D341Med (cell line): ENCODE results near the gene RCL1.

Experiments
- DNase-seq: peaks from one replicate; pipeline ENCODE4 v3.0.0; 2012; ENCODE audit warnings: low spot score

The RCL1 gene

DNA sequence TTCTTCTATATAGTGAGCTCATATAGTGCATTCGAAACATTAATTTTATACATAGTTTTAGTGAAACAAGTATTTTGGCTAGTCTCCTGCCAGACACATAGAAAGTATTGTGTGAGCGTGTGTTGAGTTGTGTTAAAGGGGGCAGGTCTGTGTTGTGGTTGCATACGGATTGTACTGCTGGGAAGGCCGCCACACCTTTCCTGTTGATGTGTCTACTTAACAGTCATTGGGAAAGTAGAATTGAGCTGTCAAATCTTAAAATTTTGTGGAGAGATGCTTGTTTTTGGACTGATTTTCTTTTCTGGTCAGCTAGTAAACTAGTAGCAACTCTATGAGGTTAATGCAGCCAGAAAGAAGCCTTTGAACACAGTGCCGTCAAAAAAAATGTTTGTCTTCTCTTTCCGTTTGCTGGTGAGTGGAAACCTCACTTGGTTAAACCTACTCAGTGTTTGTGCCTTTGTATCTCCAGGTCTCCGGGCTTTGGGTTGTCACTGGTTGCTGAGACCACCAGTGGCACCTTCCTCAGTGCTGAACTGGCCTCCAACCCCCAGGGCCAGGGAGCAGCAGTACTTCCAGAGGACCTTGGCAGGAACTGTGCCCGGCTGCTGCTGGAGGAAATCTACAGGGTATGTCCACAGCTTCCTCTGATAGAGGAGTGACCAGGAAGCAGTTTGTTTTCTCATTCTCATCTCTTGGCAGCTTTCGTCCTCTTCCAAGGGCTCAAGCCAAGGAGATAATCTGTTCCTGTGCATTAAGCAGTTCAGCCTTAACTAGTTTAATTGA, 51.5 kb downstream of the RCL1 start:
- no peak for DNase-seq

GRCh38 chr9:4849369-4849768, 56.6 kb downstream of the RCL1 start:
- no peak for DNase-seq

GRCh38 chr9:4850603-4851310, 58.0 kb downstream of the RCL1 start:
- DNase-seq: no peak

- no peak for DNase-seq
Observed at GRCh38 chr9:4852419-4852818, 59.7 kb downstream of the RCL1 start.

DNA sequence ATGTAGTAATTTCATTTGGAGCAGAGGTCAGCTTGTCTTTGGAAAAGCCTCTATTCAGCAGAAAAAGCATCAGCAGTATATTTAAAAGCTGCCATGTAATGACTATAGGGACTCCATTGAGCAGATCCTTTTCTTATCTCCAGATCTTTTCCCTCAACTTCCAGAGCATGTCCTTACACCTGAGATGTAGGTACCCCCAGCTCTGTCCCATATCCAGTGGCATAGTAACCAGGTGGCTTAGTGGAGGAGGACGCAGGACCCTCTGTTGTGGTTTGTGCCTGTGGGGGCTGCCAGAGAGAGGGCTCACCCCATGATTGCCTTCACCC, 61.5 kb downstream of the RCL1 start:
- no peak for DNase-seq

DNA sequence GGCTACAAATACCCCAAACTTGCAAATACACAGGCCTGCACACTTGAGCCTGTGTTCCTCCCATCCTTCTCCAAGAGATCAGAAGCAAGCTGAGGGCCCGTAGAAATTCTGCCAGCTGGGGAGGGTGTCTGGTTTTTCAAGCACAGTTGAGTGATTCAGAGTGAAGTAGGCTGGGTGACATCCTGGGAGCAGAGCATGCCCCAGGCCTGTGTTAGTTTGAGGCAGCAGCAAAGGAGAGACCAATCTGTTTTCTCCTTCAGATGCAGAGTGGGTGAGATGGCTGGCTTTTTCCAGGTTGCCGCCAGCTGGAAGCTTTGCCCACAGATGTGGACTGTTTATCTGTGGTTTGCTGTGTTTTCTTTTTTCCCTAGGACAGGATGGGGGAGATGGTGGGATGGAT, 63.1 kb downstream of the RCL1 start:
- no peak for DNase-seq

GRCh38 chr9:4857163-4857810, 64.5 kb downstream of the RCL1 start:
- DNase-seq: no peak

DNA sequence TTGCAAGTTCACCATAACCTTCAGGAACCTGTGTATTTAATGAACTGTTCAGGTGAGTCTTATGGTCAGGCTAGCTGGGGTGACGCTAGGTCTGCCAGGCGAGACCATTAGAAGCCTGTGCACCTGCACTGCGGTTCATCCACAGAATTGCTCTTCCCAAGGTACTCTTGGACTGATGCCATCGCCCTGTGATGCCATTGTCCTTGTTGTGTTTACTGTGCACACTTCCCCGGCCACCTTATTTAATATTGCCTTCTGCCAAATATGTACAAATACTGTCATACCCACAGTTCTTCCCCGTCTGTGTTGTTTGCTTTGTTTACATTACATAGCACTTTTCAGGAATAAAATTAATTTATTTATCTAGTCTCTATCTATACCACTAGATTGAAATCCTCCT, 66.3 kb downstream of the RCL1 start:
- DNase-seq: no peak

DNA sequence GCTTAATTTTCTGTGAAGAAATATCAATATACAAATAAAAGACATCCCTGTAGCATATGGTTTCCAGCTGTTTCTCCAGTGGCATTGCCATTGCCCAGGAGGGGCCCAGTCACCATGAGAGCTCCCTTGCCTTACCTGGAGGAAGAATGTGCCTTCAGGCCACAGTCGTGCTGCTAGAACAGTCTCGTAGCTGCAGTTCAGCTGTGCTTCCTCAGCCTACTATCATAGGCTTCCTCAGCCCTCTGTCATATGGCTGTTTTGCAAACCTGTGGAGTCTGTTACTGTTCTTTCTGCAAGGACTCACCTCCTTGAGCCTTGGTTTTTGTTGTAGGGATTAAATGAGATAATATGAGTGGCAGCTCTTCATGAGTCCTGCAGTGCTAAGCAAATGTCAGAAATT, 67.6 kb downstream of the RCL1 start:
- DNase-seq: no peak

- no peak for DNase-seq
Observed at GRCh38 chr9:4861145-4861544, 68.4 kb downstream of the RCL1 start.

- no peak for DNase-seq
Observed at GRCh38 chr9:4861736-4862451, 69.2 kb downstream of the RCL1 start.

DNA sequence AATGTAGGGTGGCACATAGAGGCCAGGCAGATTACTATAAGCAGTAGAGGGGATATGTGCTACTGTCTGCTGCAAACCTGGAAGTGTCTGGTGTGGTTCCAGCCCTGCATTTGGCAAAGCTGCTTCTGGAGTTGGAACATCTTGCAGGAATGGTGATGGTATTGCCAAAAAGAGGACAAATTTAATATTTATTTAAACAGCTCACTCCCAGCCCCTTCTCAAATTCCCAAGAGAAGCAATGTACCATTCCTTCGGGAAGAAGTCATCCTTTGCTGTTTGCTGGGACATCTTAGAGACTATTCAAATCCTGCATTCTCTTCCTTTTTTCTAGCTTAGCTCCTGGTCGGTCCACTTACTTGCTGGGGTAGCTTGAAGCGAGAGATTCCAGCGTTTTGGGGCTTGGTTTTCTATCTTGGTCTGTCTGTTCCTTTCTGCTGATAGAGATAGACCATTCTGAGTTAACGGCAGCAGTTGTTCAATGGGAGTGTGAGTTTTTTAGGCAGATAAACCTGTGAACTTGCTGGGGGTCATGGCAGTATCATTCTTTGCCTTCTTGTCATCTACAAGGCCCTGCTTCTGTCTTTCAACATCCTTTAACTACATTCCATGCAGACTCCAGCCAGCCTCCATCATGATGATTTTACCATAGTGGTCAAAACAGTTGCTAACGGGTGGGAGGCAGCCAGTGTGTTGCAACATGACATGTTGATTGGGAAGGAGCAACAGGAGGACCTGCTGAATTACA, 69.9 kb downstream of the RCL1 start:
- no peak for DNase-seq

DNA sequence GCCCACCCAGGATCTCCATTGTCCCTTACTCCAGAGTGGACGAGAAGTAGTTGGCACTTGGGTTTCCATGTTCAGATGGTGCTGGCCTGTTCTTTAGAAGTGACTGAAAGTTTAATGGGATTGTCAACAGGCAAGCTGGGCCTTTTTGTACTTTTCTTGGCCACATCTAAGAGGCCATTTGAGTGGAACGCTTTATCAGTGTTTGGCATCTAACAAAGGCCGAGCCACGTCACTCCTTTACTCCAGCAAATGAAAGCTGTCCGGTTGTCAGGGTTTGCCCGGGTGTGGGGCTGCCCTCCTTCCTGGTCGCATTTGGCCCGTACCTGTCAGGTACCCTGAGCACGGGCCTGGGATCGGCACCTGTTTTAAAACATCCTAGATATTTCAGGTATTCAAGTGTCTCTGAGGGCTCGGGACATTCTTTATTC, 71.5 kb downstream of the RCL1 start:
- DNase-seq: no peak

- no peak for DNase-seq
Observed at GRCh38 chr9:4864698-4865097, 72.0 kb downstream of the RCL1 start.

DNA sequence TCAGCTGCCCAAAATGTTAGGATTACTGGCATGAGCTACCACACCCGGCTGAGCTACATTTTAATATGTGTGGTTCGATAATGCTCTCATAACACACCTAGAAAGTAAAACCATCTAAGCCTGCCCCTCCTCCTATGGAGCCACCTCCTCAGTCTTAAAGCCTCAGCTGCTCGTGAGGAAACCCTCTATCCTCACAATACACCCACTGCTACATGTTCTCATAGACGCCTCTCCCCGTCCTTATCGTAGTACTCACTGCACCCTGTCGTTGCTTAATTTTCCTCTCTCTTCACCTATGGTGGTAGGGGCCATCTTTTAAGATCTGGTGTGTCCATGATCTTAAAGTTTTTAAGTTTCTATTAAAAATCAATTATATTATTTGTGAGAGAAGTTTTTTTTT, 72.9 kb downstream of the RCL1 start:
- no peak for DNase-seq

DNA sequence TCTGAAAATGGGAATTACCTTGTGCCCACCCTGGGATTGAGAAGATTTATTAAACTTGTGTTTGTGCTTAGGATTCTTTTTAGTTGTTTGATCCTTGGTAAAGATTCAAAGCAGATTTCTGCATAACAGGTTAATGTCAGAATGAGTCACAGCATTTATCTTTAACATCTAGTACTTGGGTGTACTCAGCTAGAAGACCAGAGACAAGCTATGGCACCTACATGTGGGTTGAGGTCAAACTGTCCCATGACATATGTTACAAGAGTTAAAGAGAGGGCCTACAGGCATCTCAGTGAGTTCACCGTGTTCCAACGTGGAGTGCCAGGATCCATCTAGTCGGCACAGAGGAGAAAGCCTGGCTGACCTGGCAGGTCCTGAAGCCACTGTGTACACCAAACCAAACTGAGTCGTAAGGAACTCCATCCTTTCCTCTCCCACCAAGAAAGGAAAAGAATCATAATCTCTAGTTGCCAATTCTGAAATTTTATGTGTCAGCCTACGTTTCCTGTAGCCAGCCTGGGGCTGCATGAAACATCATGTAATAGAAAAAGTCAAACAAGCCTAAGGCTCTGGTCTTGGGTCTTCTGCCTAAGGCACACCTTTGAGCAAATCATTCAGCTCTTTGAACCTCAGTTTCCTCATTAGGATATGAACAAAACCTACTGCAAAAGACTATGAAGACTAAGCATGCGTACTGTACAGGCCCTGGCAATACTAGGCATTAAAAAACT, 73.7 kb downstream of the RCL1 start:
- DNase-seq: no peak

GRCh38 chr9:4873066-4873465, 80.3 kb downstream of the RCL1 start:
- no peak for DNase-seq

DNA sequence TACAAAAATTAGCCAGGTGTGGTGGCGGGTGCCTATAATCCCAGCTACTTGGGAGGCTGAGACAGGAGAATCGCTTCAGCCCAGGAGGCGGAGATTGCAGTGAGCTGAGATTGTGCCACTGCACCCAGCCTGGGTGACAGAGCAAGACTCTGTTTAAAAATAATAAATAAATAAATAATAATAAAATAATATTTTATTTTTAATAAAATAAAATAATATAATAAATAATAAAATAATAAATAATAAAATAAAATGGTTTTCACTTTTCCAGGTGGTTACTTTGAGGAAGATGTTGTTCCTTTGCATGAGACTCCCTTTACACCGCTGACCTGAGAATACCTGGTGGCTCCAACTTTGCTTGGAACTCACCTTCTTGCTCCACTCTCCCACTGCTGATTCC, 82.8 kb downstream of the RCL1 start:
- no peak for DNase-seq

- no peak for DNase-seq
Observed at GRCh38 chr9:4879115-4879558, 86.4 kb downstream of the RCL1 start.

GRCh38 chr9:4883326-4883873, 90.7 kb downstream of the RCL1 start:
- no peak for DNase-seq

DNA sequence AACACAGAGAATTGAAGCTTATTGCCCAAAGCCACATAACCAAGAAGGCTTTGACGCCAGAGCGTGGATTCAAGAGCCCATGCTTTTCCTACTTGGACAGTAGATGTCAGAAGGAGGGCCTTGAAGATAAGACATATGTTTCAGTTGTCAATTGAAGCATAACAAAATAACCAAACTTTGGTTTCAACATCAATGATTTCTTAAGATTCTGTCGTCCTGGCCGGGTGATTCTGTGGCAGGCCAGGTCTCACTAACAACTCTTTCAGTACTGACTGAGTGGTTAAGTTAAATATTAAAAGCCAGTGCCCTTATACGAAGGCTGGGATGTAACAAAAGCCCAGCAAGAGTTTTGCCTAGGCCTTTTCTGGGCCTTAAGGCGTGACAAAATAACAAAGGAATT, 94.0 kb downstream of the RCL1 start:
- no peak for DNase-seq
